GM23338 (cell line): ENCODE measurements around the gene MYOZ3. TPM values are rescaled to one million over a fixed set of nuclear protein-coding genes. Genes with fewer than 3 reads are reported as not detected.

Source experiments
- ATAC-seq: fragments of 200-7000 bp; cut with Tn5 transposase; 3 replicates; pipeline ENCODE4 v1.9.1; 2020
- DNase-seq: peaks from one replicate; pipeline ENCODE4 v3.0.0-alpha.2; 2015; ENCODE audit warnings: low spot score
- H2AFZ ChIP-seq: fragments of 200-600 bp; sonication (generic); 2 replicates; pipeline ENCODE4 v1.8.0; 2016; ENCODE audit warnings: antibody characterized with exemption, mild to moderate bottlenecking, moderate library complexity
- H3F3A ChIP-seq: fragments of 200-600 bp; sonication (generic); replicated peaks from 2 replicates; pipeline ENCODE4 v1.8.0; 2017; ENCODE audit warnings: antibody characterized with exemption, mixed run types, low read depth
- H3K27ac ChIP-seq: fragments of 200-600 bp; sonication (generic); 2 replicates; pipeline ENCODE4 v1.6.1; 2016; ENCODE audit warnings: low read depth
- H3K27me3 ChIP-seq: fragments of 200-600 bp; sonication (generic); 2 replicates; pipeline ENCODE4 v1.8.0; 2016; ENCODE audit warnings: mild to moderate bottlenecking, mixed run types, moderate library complexity; ENCODE audit not compliant: insufficient read depth
- H3K36me3 ChIP-seq: fragments of 200-600 bp; sonication (generic); 2 replicates; pipeline ENCODE4 v1.8.0; 2016; ENCODE audit warnings: mild to moderate bottlenecking; ENCODE audit not compliant: insufficient read depth
- H3K4me1 ChIP-seq: fragments of 200-600 bp; sonication (generic); 2 replicates; pipeline ENCODE4 v1.8.0; 2016; ENCODE audit warnings: mild to moderate bottlenecking, moderate library complexity; ENCODE audit not compliant: insufficient read depth
- H3K4me2 ChIP-seq: fragments of 200-600 bp; sonication (generic); 2 replicates; pipeline ENCODE4 v1.7.1; 2017; ENCODE audit warnings: mixed run types
- H3K4me3 ChIP-seq: fragments of 200-600 bp; sonication (generic); 2 replicates; pipeline ENCODE4 v1.6.1; 2016; ENCODE audit warnings: mixed run types
- H3K79me2 ChIP-seq: fragments of 200-600 bp; sonication (generic); replicated peaks from 2 replicates; pipeline ENCODE4 v1.8.0; 2017; ENCODE audit warnings: mild to moderate bottlenecking; ENCODE audit not compliant: insufficient read depth
- H3K9me2 ChIP-seq: fragments of 200-600 bp; sonication (generic); 2 replicates; pipeline ENCODE4 v1.8.0; 2017; ENCODE audit not compliant: insufficient read depth
- H4K20me1 ChIP-seq: fragments of 200-600 bp; sonication (generic); replicated peaks from 2 replicates; pipeline ENCODE4 v1.8.0; 2017; ENCODE audit warnings: mild to moderate bottlenecking; ENCODE audit not compliant: insufficient read depth
- H3K27ac Mint-ChIP-seq: 2 replicates; pipeline ENCODE4 v1.8.0; 2020; ENCODE audit warnings: inconsistent platforms, mild to moderate bottlenecking, moderate library complexity, mixed read lengths
- H3K27me3 Mint-ChIP-seq: 3 replicates; pipeline ENCODE4 v1.8.0; 2022; ENCODE audit warnings: low read depth, mild to moderate bottlenecking, moderate library complexity, mixed read lengths, inconsistent platforms; ENCODE audit not compliant: insufficient read depth, poor library complexity
- H3K36me3 Mint-ChIP-seq: 3 replicates; pipeline ENCODE4 v1.8.0; 2021; ENCODE audit warnings: low read depth, mild to moderate bottlenecking, inconsistent platforms, moderate library complexity, mixed read lengths
- H3K4me1 Mint-ChIP-seq: 3 replicates; pipeline ENCODE4 v1.8.0; 2020; ENCODE audit warnings: mild to moderate bottlenecking, inconsistent platforms, mixed read lengths
- H3K4me3 Mint-ChIP-seq: 3 replicates; pipeline ENCODE4 v1.8.0; 2021; ENCODE audit warnings: moderate library complexity, mild to moderate bottlenecking, inconsistent platforms, mixed read lengths
- H3K9me3 Mint-ChIP-seq: 3 replicates; pipeline ENCODE4 v1.8.0; 2020; ENCODE audit warnings: moderate library complexity, mild to moderate bottlenecking, inconsistent platforms, mixed read lengths
- CREB1 ChIP-seq: fragments of 250-450 bp; sonication (Bioruptor Pico); IDR thresholded peaks from 2 replicates; pipeline ENCODE4 v1.5.0; 2020; ENCODE audit warnings: low read depth, mild to moderate bottlenecking, moderate library complexity
- CTCF ChIP-seq, 2 experiments: fragments of 200-600 bp in 1 of 2; sonication (generic) in 1 of 2; conservative IDR thresholded peaks; 2 replicates each; pipeline versions ENCODE4 v1.5.1 to v1.6.1; 2016 to 2017; ENCODE audit warnings: antibody characterized with exemption in 2 of 2, low read depth in 2 of 2, mild to moderate bottlenecking in 2 of 2, moderate library complexity in 1 of 2
- EZH2 ChIP-seq: fragments of 200-600 bp; sonication (generic); IDR thresholded peaks from one replicate; pipeline ENCODE4 v1.8.0; 2017; ENCODE audit warnings: antibody characterized with exemption, mild to moderate bottlenecking, low read depth; ENCODE audit not compliant: unreplicated experiment
- EZH2phosphoT487 ChIP-seq: fragments of 200-600 bp; sonication (generic); IDR thresholded peaks from one replicate; pipeline ENCODE4 v1.8.1; 2018; ENCODE audit warnings: antibody characterized with exemption; ENCODE audit not compliant: unreplicated experiment
- JUNB ChIP-seq: IDR thresholded peaks from one replicate; pipeline ENCODE4 v1.6.1; 2016; ENCODE audit warnings: antibody characterized with exemption; ENCODE audit not compliant: unreplicated experiment
- NANOG ChIP-seq: IDR thresholded peaks from 2 replicates; pipeline ENCODE4 v1.6.1; 2016; ENCODE audit warnings: antibody characterized with exemption, borderline replicate concordance
- POLR2AphosphoS5 ChIP-seq: IDR thresholded peaks from 2 replicates; pipeline ENCODE4 v1.6.1; 2016; ENCODE audit warnings: antibody characterized with exemption, low read depth
- STAT1 ChIP-seq: IDR thresholded peaks from one replicate; pipeline ENCODE4 v1.6.1; 2016; ENCODE audit warnings: antibody characterized with exemption; ENCODE audit not compliant: unreplicated experiment
- ZNF114 ChIP-seq: fragments of 250-450 bp; sonication (Bioruptor Pico); IDR thresholded peaks from 2 replicates; pipeline ENCODE4 v1.5.0; 2020; ENCODE audit warnings: mild to moderate bottlenecking, moderate library complexity
- ZNF331 ChIP-seq: fragments of 250-450 bp; sonication (Bioruptor Pico); IDR thresholded peaks from 2 replicates; pipeline ENCODE4 v1.5.0; 2020; ENCODE audit warnings: low read depth, mild to moderate bottlenecking, moderate library complexity
- polyA plus RNA-seq: library from polyadenylated mRNA; unstranded; fragments of >200 nt; fragmentation: Nextera tagmentation; extraction: Ambion mirVana; gene quantifications from 2 replicates; pipeline ENCODE4 v1.2.1, GENCODE V29; 2016
- total RNA-seq: library from RNA; depleted of rRNA; stranded (reverse); fragments of >200 nt; shearing (Covaris generic); gene quantifications from 2 replicates; pipeline ENCODE4 v1.2.3, GENCODE V29; 2014
- TF ChIP-seq, protein P1 (sequence below): IDR thresholded peaks from one replicate; pipeline ENCODE4 v1.6.1; 2018; ENCODE audit warnings: antibody characterized with exemption; ENCODE audit not compliant: unreplicated experiment

Gene MYOZ3
- total and polyA plus RNA-seq, 2 experiments from 2014 or later: 12.7 to 13.8 TPM

GRCh38 chr5:150651382-150651781 is 9.7 kb upstream of the MYOZ3 start (continued):
- TF ChIP-seq, protein P1, sequence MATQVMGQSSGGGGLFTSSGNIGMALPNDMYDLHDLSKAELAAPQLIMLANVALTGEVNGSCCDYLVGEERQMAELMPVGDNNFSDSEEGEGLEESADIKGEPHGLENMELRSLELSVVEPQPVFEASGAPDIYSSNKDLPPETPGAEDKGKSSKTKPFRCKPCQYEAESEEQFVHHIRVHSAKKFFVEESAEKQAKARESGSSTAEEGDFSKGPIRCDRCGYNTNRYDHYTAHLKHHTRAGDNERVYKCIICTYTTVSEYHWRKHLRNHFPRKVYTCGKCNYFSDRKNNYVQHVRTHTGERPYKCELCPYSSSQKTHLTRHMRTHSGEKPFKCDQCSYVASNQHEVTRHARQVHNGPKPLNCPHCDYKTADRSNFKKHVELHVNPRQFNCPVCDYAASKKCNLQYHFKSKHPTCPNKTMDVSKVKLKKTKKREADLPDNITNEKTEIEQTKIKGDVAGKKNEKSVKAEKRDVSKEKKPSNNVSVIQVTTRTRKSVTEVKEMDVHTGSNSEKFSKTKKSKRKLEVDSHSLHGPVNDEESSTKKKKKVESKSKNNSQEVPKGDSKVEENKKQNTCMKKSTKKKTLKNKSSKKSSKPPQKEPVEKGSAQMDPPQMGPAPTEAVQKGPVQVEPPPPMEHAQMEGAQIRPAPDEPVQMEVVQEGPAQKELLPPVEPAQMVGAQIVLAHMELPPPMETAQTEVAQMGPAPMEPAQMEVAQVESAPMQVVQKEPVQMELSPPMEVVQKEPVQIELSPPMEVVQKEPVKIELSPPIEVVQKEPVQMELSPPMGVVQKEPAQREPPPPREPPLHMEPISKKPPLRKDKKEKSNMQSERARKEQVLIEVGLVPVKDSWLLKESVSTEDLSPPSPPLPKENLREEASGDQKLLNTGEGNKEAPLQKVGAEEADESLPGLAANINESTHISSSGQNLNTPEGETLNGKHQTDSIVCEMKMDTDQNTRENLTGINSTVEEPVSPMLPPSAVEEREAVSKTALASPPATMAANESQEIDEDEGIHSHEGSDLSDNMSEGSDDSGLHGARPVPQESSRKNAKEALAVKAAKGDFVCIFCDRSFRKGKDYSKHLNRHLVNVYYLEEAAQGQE: no peak
- TF ChIP-seq ZNF331 (CRISPR knock-in tag): no peak
- no peak for TF ChIP-seq CTCF (conservative IDR thresholded peaks at IDR 0.05; ENCODE audit: low read depth in 2 of 2)
- TF ChIP-seq EZH2: no peak
- TF ChIP-seq CREB1: no peak
- no peak for TF ChIP-seq POLR2AphosphoS5
- TF ChIP-seq STAT1: no peak
- TF ChIP-seq JUNB: no peak
- no peak for TF ChIP-seq ZNF114 (CRISPR knock-in tag)

DNA sequence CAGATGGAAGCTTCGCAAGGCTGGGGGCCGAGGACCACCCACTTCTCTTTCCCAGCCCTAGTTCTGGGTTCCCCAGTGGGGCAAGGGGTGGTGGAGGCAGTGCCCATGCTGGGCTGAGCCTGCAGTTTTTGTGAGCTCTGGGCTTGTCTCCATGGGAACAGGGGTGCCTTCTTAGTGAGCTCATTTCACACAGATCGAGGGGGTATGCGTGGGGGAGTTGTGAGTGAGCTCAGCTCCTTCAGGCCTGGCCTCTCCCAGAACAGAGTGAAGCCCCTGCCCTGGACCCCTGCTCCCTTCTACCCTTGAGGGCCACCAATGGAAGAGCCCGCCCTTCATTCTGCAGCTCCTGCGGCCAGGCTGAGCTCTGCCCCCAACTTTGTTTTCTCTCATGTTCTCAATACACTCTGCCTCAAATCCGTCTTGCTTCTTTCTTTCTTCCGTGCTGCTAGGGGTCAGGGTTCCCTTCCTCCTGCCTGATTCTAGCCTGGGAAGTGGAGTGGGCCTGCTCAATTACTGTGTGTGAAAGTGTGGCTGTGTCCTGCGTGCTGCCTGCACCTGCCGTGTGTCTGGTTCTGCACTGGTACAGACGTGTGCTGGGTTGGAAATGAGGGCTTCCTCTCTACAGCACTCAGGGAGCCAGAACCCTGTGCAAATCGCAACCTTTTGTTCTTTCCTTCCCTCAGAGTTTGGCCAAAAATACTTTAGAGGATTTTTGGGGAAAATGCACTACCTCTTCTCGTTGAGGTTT is 9.0 kb upstream of the MYOZ3 start:
- peaks cover 3% of the 10 kb centered on the region for H3K27me3 Mint-ChIP-seq
- Histone ChIP-seq H3K27me3 (no peaks in the 10 kb centered on the region), H3K79me2 (no peaks in the 10 kb centered on the region), H3K9me2 (no peaks in the 10 kb centered on the region), H3K4me2 (no peak overlapping the region), H3K4me1 (no peaks in the 10 kb centered on the region), H3K4me3 (no peak overlapping the region), H3K36me3 (no peaks in the 10 kb centered on the region), H2AFZ (0 out of 2 replicates have a peak overlapping the region, but pooled peaks have one; percentile 18), H3K27ac (no peak overlapping the region), H4K20me1 (no peaks in the 10 kb centered on the region), H3F3A (0 out of 2 replicates have a peak, but pooled peaks cover 5% of the 10 kb centered on the region)
- H3K27ac Mint-ChIP-seq: no peak overlapping the region
- H3K9me3 Mint-ChIP-seq: no peaks in the 10 kb centered on the region
- H3K4me1 Mint-ChIP-seq: peaks cover 22% of the 10 kb centered on the region
- H3K4me3 Mint-ChIP-seq: no peak overlapping the region
- H3K36me3 Mint-ChIP-seq: no peaks in the 10 kb centered on the region; the same call in 2 of the 3 replicates
- ATAC-seq (no peak), DNase-seq (no peak)
- TF ChIP-seq EZH2 (no peak), EZH2phosphoT487 (no peak), NANOG (no peak)
- TF ChIP-seq, protein P1: no peak
